Uterine smooth muscle cell (primary cell): Measurements from ENCODE around the gene POLR1H. TPM values are rescaled to one million over a fixed set of nuclear protein-coding genes. Genes with fewer than 3 reads are reported as not detected.

Experiments used
- total RNA-seq: library from RNA; depleted of rRNA; stranded (reverse); fragments of >200 nt; gene quantifications from 2 replicates; pipeline ENCODE4 v1.2.3, GENCODE V29; 2014

The POLR1H gene, protein sequence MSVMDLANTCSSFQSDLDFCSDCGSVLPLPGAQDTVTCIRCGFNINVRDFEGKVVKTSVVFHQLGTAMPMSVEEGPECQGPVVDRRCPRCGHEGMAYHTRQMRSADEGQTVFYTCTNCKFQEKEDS
- total RNA-seq: 34.8 and 39.0 TPM in 2 replicates

DNA sequence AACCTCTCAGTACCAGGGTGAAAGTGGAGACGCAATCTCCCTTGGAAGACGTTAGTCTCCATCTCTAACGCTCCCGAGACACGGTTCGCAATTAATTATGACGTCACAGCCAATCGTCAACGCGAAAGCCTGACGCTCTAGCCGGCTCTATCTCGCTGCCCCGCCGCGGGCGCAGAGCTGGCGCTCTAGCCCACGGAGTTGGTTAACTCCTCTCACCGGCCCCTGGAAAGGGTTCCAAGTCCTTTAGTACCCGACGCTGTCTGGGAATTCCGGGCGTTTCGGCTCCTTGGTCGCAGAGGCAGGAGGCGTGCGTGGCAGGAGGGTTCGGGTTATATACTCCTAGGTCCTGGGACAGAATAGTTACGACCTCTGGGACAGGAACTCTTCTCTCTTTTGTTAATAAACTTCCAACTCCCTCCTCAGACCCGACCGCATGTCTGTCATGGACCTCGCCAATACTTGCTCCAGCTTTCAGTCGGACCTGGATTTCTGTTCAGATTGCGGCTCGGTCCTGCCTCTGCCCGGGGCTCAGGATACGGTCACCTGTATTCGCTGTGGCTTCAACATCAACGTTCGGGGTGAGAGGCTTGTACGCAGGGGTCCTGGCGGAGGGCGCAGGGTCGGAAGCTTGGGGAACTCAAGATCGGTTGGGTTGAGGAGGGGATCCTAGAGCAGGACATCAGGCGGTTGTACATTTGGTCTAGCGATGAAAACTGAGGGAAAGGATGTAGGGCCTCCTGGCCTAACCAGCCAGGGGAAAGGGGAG, at the start of gene POLR1H:
TSS of gene POLR1H (plus strand) at position 174 of the 766 bp plus-strand sequence. CDS start at position 434, 260 bp downstream.

DNA sequence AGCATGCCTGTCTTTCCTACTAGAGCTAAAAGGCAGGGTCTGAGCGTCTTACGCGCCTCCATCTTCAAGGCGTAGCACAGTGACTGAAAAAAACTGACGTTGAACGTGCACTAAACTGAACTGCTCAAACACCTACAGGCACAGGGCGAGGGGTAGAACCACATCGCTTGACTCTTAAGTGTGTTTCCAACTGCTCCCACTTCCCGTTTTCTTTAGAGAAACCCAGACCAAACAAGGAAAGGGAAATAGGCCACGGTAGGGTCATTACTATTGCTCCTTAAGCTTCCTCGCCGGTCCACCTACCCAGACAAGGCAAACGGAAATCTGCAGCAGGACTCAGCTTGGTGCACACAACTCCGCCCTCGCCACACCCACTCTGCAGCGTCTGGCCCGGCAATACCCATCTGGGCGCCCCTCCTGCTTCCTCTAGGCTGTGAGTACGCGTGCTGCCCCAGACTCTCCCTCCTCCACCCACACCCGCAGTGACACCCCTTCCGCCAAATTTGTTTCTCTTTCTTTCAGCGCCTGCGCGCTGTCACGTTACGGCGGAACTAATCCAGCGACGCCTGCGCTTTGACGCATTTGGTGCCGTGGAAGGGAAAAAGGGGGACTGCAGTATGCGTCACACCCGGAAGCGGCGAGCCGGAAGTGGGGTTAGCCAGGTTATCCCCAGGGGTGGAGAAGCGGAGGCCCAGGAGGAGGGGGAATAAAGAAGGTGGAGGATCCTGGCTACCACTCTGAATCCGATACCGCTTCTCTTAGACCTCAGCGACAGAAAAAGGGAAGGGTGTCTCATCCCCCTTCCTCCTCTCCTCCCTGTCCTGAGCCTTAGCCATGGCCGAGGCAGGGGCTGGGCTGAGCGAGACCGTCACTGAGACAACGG, 5.8 kb downstream of the POLR1H start, which contains the start of gene PPP1R11:
TSS of gene PPP1R11 (plus strand) at position 622 of the 883 bp plus-strand sequence. CDS start at position 835, 213 bp downstream.

DNA sequence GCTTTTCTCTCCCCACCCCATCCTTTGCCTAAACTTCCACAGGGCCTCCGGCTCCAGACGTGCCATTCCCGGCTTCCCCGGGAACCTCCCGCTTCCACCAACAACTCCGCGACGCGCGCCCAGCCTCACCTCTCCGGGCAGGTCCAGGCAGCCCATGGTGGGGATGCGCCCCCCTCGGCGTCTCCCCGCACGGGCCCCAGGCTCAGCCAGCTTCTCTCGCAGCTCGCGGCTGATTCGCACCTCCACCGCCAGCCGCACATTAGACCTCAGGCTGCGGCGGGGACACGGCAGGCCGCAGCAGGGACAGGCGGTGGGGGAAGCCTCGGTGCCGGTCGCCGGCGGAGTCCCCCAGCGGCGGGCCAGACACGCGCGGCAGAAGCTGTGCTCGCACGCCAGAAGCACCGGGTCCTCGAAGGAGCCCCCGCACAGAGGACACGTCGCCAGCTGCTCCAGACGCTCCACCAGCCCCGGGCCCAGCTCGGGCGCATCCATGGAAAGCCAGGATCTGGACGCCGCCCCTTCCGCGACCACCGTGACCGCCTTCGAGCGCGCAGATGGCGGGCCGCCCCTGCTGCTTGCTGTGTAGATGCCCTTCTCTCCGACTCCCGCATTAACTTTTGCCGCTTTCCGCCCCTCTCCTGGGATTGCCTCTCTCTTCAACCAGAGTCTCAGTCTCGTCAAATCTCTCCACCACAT, 14.2 kb downstream of the POLR1H start, which contains the start of gene RNF39:
TSS of gene RNF39 (minus strand) at position 676 of the 696 bp plus-strand sequence. CDS start at position 492, 184 bp downstream.

DNA sequence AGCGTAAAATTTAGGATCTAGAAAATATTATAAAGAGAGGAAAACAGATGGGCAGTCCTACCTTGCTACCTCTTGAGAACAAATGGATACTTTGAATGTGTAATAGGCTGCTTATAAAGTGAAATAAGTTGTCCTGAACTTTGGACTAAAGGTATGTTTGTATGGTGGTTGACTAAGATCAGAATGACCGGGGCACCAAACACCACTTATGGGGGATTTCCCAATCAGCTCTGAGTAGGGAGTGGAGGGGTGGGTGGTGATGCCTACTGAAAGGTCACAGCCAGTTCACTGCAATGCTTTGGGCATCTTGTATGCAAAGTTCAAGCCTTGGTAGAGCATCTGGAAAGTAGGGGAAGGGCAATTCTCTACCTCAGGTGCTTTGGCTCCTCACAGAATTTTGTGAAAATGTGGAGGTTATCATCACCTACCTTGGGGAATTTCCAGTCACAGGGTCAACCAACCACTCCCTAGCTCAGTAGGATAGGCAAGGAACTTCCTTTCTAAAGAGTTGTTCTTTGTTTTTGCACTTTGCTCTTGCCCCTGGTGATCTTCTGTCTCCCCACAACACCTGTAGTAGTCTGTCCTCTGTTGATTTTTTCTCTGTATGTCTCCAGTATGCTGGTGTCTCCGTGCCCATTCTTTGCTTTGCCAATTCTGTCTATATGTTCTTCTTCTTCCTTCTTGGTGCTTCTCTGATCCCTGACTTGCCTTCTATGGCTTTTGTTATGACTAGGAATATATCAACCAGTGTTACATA, 52.1 kb downstream of the POLR1H start, which contains the start of gene TRIM31:
TSS of gene TRIM31 (minus strand) at position 88 of the 757 bp plus-strand sequence. CDS start 285 bp downstream, outside the sequence.

Other genes starting within 250 kb of the POLR1H start
- not detected in 2 replicates for gene HLA-G, start 233.4 kb upstream of the POLR1H start, total RNA-seq
- gene HLA-A, start 118.7 kb upstream of the POLR1H start, total RNA-seq: 202 and 369 TPM in 2 replicates
- 10.3 and 11.9 TPM in 2 replicates for gene PPP1R11, start 5.9 kb downstream of the POLR1H start, total RNA-seq
- gene RNF39, start 14.5 kb downstream of the POLR1H start, total RNA-seq: not detected in 2 replicates
- not detected in 2 replicates for gene TRIM31, start 51.8 kb downstream of the POLR1H start, total RNA-seq
- not detected in 2 replicates for gene TRIM40, start 74.9 kb downstream of the POLR1H start, total RNA-seq
- 0.12 TPM in 1 of 2 replicates, not detected in the other for gene TRIM10, start 99.9 kb downstream of the POLR1H start, total RNA-seq
- not detected in 2 replicates for gene TRIM15, start 102.3 kb downstream of the POLR1H start, total RNA-seq
- 24.0 and 28.9 TPM in 2 replicates for gene TRIM26, start 152.1 kb downstream of the POLR1H start, total RNA-seq